Activated naive CD4-positive, alpha-beta T cell treated with anti-CD3 and anti-CD28 coated beads for 36 hours (primary cell): ENCODE data around the gene STXBP2. TPM values are rescaled to one million over a fixed set of nuclear protein-coding genes. Genes with fewer than 3 reads are reported as not detected.
A peak's percentile ranks its signal among the peaks of the same experiment; 100 is the strongest.
"Not testable (repeated sequence)": the region's sequence is repeated elsewhere in the genome, so short reads cannot be mapped to it uniquely, and the experiment has no call there.

Source experiments
- CTCF ChIA-PET: fragments of 350-600 bp; sonication (Branson Sonifier 250); formaldehyde crosslinking; loops from one replicate; lab custom pipeline; 2021; ENCODE audit warnings: antibody characterized with exemption; lab: Charles Lee
- DNase-seq: peaks from one replicate; pipeline ENCODE4 v3.0.0-alpha.2; 2020
- H3K27ac Mint-ChIP-seq: one replicate; pipeline ENCODE4 v1.8.0; 2021; ENCODE audit warnings: mild to moderate bottlenecking, mixed read lengths
- H3K27me3 Mint-ChIP-seq: one replicate; pipeline ENCODE4 v1.8.0; 2021; ENCODE audit warnings: low read depth, mixed read lengths
- H3K36me3 Mint-ChIP-seq: one replicate; pipeline ENCODE4 v1.8.0; 2021; ENCODE audit warnings: low read depth, mixed read lengths
- H3K4me1 Mint-ChIP-seq: one replicate; pipeline ENCODE4 v1.8.0; 2021; ENCODE audit warnings: low read depth, mixed read lengths
- H3K4me3 Mint-ChIP-seq: one replicate; pipeline ENCODE4 v1.8.0; 2021; ENCODE audit warnings: mild to moderate bottlenecking, moderate library complexity, mixed read lengths
- H3K9me3 Mint-ChIP-seq: one replicate; pipeline ENCODE4 v1.8.0; 2021; ENCODE audit warnings: mixed read lengths
- intact Hi-C: fragments of 100-400 bp; cut with micrococcal nuclease; formaldehyde crosslinking; loops from one replicate; pipeline ENCODE4 v1.15.1; 2023
- total RNA-seq, 2 experiments: library from RNA; stranded (reverse); gene quantifications; one replicate each; pipeline ENCODE4 v1.2.3, GENCODE V29; 2021

STXBP2 gene
- total RNA-seq, 2 experiments from 2014 or later, result 88.4 to 92.4 TPM

DNA sequence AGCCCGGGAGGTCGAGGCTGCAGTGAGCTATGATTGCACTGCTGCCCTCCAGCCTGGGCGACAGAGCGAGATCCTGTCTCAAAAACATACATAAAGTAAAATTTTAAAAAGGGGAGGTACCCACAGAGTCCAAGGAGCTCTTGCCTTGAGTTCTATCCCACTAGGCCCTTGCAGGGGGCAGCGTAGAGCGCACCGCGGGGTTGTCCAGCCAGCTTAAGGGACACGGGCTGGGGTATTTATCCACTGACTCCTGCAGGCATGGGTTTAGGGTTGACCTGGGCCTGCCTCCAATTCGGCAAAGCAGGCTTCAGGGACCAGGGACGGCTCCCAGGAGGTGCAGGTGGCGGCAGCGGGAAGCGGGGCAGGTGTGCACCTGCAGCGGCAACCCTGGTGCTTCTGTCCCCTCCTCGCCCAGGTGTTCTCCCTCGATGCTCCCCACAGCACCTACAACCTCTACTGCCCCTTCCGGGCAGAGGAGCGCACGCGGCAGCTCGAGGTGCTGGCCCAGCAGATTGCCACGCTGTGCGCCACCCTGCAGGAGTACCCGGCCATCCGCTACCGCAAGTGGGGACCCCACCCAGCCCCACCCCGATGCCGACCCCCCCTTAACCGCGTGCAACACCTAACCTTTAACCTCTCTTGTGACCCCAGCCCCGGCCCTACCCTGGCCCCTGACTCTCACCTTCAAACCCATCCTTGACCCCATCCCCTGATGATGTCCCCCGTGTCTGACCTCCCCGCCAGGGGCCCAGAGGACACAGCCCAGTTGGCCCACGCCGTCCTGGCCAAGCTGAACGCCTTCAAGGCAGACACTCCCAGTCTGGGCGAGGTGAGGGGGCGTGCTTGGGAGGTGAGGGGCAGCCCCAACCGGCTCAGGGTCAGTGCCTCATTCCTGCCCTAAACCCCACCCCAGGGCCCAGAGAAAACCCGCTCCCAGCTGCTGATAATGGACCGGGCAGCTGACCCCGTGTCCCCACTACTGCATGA, 4.7 kb downstream of the STXBP2 start:
- no peak for DNase-seq
- intact Hi-C loops, result no loop called here
- Mint-ChIP-seq H3K4me3 (no peak overlapping the region), H3K4me1 (peaks cover 23% of the 10 kb centered on the region), H3K36me3 (peaks cover 10% of the 10 kb centered on the region), H3K27ac (no peak overlapping the region), H3K9me3 (peaks cover 6% of the 10 kb centered on the region), H3K27me3 (no peaks in the 10 kb centered on the region)
- CTCF ChIA-PET, result interaction anchor here (1.2 kb wide), 2 partner anchors 11 to 39 kb away, joined by 3 to 6 read pairs; partner anchors contain the start of gene TRAPPC5

DNA sequence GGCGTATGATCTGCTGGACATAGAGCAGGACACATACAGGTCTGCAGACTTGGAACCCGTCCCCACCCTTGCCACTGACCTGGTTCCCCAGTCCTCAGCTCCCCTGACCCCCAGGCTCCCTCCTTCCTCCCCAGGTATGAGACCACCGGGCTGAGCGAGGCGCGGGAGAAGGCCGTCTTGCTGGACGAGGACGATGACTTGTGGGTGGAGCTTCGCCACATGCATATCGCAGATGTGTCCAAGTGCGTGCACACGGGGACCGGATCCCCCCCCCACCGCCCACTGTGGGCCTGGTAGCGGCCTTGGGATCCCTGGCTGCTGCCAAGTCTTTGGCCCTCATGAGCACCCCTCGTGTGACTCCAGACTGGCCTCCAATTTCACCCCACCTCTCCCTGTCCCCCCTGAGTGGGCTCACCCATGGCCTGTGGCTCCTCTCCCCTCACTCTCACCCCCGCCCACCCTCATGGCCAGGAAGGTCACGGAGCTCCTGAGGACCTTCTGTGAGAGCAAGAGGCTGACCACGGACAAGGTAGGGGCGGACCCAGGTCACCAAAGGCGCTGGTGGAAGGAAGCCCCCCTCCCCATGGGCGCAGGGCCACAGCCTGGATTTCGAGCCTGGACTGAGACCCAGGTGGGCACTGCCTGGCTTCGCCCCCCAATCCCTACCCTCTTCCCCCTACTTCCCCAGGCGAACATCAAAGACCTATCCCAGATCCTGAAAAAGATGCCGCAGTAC, 5.6 kb downstream of the STXBP2 start:
- intact Hi-C loops, result no loop called here
- H3K4me1 Mint-ChIP-seq, result peaks cover 21% of the 10 kb centered on the region
- peaks cover 6% of the 10 kb centered on the region for H3K9me3 Mint-ChIP-seq
- H3K4me3 Mint-ChIP-seq, result no peak overlapping the region
- CTCF ChIA-PET, result no interaction called here
- no peak for DNase-seq
- no peaks in the 10 kb centered on the region for H3K27me3 Mint-ChIP-seq
- peaks cover 10% of the 10 kb centered on the region for H3K36me3 Mint-ChIP-seq
- H3K27ac Mint-ChIP-seq, result no peak overlapping the region

DNA sequence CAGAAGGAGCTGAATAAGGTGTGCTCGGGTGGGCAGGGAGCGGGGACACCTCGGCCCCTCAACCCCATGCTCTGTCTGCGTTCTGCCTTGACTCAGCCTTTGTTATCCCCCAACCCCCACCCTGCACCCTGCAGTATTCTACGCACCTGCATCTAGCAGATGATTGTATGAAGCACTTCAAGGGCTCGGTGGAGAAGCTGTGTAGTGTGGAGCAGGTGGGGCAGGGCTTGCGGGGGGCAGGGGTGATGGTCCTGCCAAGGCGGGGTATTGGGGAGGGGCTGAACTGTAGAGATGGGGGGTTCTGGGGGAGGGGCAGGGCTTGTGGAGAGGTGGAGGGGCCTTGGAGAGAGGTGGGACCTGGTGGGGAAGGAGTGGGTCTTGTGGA, 6.1 kb downstream of the STXBP2 start:
- intact Hi-C loops, result no loop called here
- Mint-ChIP-seq H3K4me1 (peaks cover 17% of the 10 kb centered on the region), H3K27me3 (no peaks in the 10 kb centered on the region), H3K9me3 (peaks cover 6% of the 10 kb centered on the region), H3K36me3 (peaks cover 10% of the 10 kb centered on the region), H3K4me3 (no peak overlapping the region), H3K27ac (no peak overlapping the region)
- DNase-seq, result no peak
- CTCF ChIA-PET, result no interaction called here

DNA sequence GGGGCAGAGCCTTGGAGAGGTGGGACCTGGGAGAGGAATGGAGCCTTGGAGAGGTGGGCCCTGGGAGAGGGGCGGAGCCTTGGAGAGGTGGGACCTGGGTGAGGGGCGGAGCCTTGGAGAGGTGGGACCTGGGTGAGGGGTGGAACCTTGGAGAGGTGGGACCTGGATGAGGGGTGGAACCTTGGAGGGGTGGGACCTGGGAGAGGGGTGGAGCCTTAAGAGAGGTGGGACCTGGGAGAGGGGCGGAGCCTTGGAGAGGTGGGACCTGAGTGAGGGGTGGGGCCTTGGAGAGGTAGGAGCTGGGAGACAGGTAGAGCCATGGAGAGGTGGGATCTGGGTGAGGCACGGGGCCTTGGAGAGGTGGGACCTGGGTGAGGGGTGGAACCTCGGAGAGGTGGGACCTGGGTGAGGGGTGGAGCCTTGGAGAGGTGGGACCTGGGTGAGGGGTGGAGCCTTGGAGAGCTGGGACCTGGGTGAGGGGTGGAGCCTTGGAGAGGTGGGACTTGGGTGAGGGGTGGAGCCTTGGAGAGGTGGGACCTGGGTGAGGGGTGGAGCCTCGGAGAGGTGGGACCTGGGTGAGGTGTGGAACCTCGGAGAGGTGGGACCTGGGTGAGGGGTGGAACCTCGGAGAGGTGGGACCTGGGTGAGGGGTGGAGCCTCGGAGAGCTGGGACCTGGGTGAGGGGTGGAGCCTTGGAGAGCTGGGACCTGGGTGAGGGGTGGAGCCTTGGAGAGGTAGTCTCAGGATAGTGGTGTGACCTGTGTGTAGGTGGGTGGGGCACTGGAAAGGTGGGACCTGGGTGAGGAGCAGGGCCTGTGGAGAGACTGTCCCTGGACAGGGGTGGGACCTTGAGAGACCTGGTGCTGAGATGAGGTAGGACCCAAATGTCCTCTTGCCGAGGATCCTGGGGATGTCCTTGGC, 7.0 kb downstream of the STXBP2 start:
- intact Hi-C loops, H3K4me3 Mint-ChIP-seq, H3K27ac Mint-ChIP-seq, H3K27me3 Mint-ChIP-seq, H3K9me3 Mint-ChIP-seq: not testable (repeated sequence)
- CTCF ChIA-PET, result interaction anchor here (0.6 to 0.9 kb wide), 2 partner anchors 9 to 37 kb away, joined by 3 to 4 read pairs; partner anchors contain the start of gene TRAPPC5
- H3K4me1 Mint-ChIP-seq, result peaks cover 12% of the 10 kb centered on the region
- peak; percentile 34 for DNase-seq
- H3K36me3 Mint-ChIP-seq, result peaks cover 10% of the 10 kb centered on the region

DNA sequence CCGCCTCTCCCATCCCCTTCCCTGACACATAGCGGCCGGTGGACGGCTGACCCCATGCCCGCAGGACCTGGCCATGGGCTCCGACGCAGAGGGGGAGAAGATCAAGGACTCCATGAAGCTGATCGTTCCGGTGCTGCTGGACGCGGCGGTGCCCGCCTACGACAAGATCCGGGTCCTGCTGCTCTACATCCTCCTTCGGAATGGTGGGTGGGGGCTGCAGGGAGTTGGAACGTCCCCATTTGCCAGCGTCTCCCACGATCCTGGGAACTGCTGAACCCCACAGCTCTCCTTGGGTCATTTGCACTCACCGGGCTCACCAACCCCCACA, 7.6 kb downstream of the STXBP2 start:
- DNase-seq, result no peak
- H3K27ac Mint-ChIP-seq, result no peak overlapping the region
- peaks cover 6% of the 10 kb centered on the region for H3K9me3 Mint-ChIP-seq
- CTCF ChIA-PET, result interaction anchor here (0.6 to 0.9 kb wide), 3 partner anchors 36 to 63 kb away, joined by 4 to 5 read pairs (median 4); partner anchors contain the start of gene TRAPPC5
- intact Hi-C loops, result no loop called here
- H3K4me1 Mint-ChIP-seq, result peaks cover 8% of the 10 kb centered on the region
- no peak overlapping the region for H3K4me3 Mint-ChIP-seq
- peaks cover 10% of the 10 kb centered on the region for H3K36me3 Mint-ChIP-seq
- H3K27me3 Mint-ChIP-seq, result no peaks in the 10 kb centered on the region

DNA sequence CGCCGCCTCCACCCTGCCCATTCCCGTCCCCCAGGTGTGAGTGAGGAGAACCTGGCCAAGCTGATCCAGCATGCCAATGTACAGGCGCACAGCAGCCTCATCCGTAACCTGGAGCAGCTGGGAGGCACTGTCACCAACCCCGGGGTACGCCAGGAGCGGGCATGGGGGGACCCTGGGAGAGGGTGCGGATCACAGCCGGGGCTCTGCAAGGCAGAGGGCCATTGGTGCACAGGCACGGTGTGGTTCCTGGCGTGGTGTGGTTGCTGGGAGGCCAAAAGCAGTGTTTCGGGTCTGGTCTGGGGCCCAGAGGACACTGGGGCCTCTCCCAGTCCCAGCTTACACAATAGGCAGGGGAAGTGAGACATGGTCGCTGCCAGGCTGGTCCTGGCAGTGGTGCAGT, 8.3 kb downstream of the STXBP2 start:
- no peak for DNase-seq
- Mint-ChIP-seq H3K36me3 (peaks cover 3% of the 10 kb centered on the region), H3K4me3 (no peak overlapping the region), H3K27ac (no peak overlapping the region), H3K4me1 (peaks cover 1% of the 10 kb centered on the region), H3K9me3 (peaks cover 2% of the 10 kb centered on the region), H3K27me3 (no peaks in the 10 kb centered on the region)
- CTCF ChIA-PET, result interaction anchor here (0.6 to 0.8 kb wide), 2 partner anchors 36 to 63 kb away, joined by 4 to 5 read pairs; partner anchors contain the start of gene TRAPPC5
- intact Hi-C loops, result no loop called here

DNA sequence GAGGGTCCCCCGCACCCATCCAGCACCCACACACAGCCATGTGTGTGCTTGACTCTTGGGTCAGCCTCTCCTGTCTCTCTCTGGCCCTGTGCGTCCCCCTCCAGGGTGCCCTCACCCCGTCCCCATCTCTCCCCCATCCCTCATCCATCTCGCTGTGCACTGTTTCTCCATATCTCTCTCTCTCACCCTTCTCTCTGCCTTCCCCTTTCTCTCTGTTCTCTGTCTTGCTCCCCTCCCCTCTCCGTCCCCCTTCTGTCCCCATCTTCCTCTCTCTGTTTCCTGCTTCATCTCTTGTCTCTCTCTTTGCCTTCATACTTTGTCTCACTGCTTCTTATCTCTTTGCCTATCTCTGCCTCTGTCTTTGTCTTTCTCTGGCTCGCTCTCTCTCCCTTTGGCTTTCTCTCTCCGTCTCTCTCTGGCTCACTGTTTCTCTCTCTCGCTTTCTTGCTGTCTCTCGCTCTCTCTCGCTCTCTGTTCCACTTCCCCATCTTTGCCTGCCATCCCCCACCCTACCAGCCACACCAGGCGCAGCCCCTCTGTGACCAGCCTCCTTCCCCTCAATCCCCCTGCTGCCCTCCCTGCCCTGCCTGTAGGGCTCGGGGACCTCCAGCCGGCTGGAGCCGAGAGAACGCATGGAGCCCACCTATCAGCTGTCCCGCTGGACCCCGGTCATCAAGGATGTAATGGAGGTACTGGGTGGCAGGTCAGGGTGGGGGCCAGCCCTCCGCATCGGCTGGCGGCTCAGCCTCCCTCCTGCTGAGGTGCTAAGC, 8.9 kb downstream of the STXBP2 start:
- no peak overlapping the region for H3K4me3 Mint-ChIP-seq

DNA sequence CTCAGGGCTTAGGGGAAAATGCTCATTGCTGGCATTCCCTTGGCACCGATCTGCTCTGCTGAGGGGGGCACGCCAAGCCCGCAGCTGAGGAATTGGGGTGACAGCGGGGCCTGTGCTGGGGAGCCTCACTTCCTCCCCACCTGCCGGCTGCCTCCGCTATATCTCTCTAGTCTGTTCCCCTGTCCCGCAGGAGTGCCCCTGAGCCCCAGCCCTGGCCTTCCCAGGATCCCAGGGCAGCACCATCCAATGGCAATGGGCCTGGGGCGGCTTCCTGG, 9.5 kb downstream of the STXBP2 start:
- H3K9me3 Mint-ChIP-seq, result no peaks in the 10 kb centered on the region
- H3K4me1 Mint-ChIP-seq, result no peaks in the 10 kb centered on the region
- H3K36me3 Mint-ChIP-seq, result no peaks in the 10 kb centered on the region
- CTCF ChIA-PET, result no interaction called here
- H3K4me3 Mint-ChIP-seq, result no peak overlapping the region
- H3K27ac Mint-ChIP-seq, result no peak overlapping the region
- H3K27me3 Mint-ChIP-seq, result no peaks in the 10 kb centered on the region
- DNase-seq, result no peak
- intact Hi-C loops, result no loop called here

More for the DNA sequence above, 8.9 kb downstream of the STXBP2 start:
- Mint-ChIP-seq H3K36me3 (no peaks in the 10 kb centered on the region), H3K9me3 (no peaks in the 10 kb centered on the region), H3K27ac (no peak overlapping the region), H3K4me1 (no peaks in the 10 kb centered on the region), H3K27me3 (no peaks in the 10 kb centered on the region)
- DNase-seq, result no peak
- CTCF ChIA-PET, result no interaction called here
- intact Hi-C loops, result no loop called here

DNA sequence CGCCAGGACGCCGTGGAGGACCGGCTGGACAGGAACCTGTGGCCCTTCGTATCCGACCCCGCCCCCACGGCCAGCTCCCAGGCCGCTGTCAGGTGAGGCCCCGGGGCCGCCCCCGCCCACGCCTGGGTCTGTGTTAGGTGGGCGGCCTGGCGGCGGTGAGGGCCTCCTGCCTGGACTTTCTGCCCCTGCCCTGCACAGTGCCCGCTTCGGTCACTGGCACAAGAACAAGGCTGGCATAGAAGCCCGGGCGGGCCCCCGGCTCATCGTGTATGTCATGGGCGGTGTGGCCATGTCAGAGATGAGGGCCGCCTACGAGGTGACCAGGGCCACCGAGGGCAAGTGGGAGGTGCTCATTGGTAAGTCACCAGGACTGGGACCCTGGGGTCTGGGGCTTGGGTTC, 10.2 kb downstream of the STXBP2 start:
- H3K36me3 Mint-ChIP-seq, result no peaks in the 10 kb centered on the region
- H3K4me1 Mint-ChIP-seq, result peaks cover 1% of the 10 kb centered on the region
- H3K4me3 Mint-ChIP-seq, result no peak overlapping the region
- intact Hi-C loops, result no loop called here
- H3K27ac Mint-ChIP-seq, result no peak overlapping the region
- H3K27me3 Mint-ChIP-seq, result no peaks in the 10 kb centered on the region
- DNase-seq, result no peak
- no peaks in the 10 kb centered on the region for H3K9me3 Mint-ChIP-seq
- CTCF ChIA-PET, result no interaction called here

DNA sequence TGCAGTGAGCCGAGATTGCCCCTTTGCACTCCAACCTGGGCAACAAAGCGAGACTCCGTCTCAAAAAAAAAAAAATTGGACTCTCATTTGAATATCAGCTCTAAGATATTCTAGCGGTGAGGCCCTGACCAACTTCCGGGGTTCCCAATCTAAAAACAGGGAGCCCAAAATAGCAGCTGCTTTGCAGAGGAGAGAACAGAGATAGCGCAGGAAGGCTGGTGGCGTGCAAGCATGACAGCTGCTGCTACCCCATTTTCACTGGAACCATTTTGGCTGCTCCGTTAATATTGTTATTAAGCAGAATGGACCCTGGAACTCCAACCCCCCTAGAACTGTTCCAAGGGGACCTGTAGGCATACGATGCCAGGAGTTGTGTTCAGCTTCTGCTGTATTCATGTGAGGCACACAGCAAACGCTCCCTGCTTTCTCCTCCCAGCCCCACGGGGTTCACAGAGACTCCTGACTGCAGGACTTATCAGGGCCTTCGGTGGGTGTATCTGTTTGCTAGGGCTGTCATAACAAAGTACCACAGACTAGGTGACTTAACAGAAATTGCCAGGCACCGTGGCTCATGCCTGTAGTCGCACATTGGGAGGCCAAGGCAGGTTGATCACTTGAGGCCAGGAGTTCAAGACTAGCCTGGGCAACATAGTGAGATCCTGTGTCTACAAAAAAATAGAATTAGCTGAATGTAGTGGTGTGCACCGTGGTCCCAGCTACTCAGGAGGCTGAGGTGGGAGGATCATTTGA, 11.5 kb downstream of the STXBP2 start:
- DNase-seq, result no peak
- Mint-ChIP-seq H3K9me3 (no peaks in the 10 kb centered on the region), H3K36me3 (no peaks in the 10 kb centered on the region), H3K27ac (no peak overlapping the region), H3K4me1 (peaks cover 8% of the 10 kb centered on the region), H3K4me3 (no peak overlapping the region), H3K27me3 (no peaks in the 10 kb centered on the region)
- intact Hi-C loops, result no loop called here
- CTCF ChIA-PET, result interaction anchor here (0.7 to 1.6 kb wide), 4 partner anchors 11 to 398 kb away, joined by 3 to 5 read pairs (median 3); partner anchors contain the start of gene TRAPPC5

DNA sequence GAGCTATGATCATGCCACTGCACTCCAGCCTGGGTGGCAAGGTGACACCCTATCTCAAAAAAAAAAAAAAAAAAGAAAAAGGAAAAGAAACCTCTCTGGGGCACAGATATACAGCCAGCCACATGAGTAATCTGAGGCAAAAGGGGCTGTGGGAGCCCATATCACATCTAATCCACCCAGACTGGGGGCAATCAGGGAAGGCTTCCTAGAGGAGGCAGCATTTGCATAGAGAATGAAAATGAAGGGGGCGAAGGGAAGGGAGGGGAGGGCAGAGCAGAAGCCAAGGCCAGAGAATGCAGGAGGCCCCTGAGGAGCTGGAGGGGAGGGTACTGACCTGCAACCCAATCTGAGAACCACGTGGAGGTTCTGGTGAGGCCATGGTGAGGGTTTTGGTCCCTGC, 13.2 kb downstream of the STXBP2 start:
- CTCF ChIA-PET, result interaction anchor here (0.6 to 6.3 kb wide), 4 partner anchors 12 to 168 kb away, joined by 3 to 46 read pairs (median 3); partner anchors contain the start of gene TRAPPC5
- H3K4me3 Mint-ChIP-seq, result no peak overlapping the region

More for the DNA sequence above, 13.2 kb downstream of the STXBP2 start:
- Mint-ChIP-seq H3K36me3 (no peaks in the 10 kb centered on the region), H3K9me3 (no peaks in the 10 kb centered on the region), H3K27me3 (no peaks in the 10 kb centered on the region), H3K27ac (no peak overlapping the region), H3K4me1 (peaks cover 8% of the 10 kb centered on the region)
- DNase-seq, result no peak
- intact Hi-C loops, result no loop called here
